Nephron (organoid): ENCODE results near the gene MS4A10.

Experiments used
- H3K27ac Mint-ChIP-seq, 3 experiments: 2 replicates each; pipeline ENCODE4 v1.8.0; 2020; ENCODE audit warnings: mixed read lengths in 3 of 3, mild to moderate bottlenecking in 2 of 3, moderate library complexity in 1 of 3
- H3K27me3 Mint-ChIP-seq: 2 replicates; pipeline ENCODE4 v1.8.0; 2021; ENCODE audit warnings: low read depth, mild to moderate bottlenecking, moderate library complexity, mixed read lengths
- H3K36me3 Mint-ChIP-seq: 2 replicates; pipeline ENCODE4 v1.8.0; 2020; ENCODE audit warnings: low read depth, mixed read lengths
- H3K4me1 Mint-ChIP-seq: 2 replicates; pipeline ENCODE4 v1.8.0; 2020; ENCODE audit warnings: mixed read lengths
- H3K4me3 Mint-ChIP-seq, 3 experiments: 2 replicates each; pipeline ENCODE4 v1.8.0; 2020; ENCODE audit warnings: mild to moderate bottlenecking in 3 of 3, mixed read lengths in 3 of 3, moderate library complexity in 2 of 3
- H3K9me3 Mint-ChIP-seq: 2 replicates; pipeline ENCODE4 v1.8.0; 2020; ENCODE audit warnings: mixed read lengths
- TF ChIP-seq, protein P1 (sequence below), 3 experiments: fragments of 200-600 bp; sonication (generic); IDR thresholded peaks; one replicate each; pipeline ENCODE4 v1.5.0; 2021; ENCODE audit warnings: antibody characterized with exemption in 3 of 3; ENCODE audit not compliant: unreplicated experiment in 3 of 3

Gene MS4A10

DNA sequence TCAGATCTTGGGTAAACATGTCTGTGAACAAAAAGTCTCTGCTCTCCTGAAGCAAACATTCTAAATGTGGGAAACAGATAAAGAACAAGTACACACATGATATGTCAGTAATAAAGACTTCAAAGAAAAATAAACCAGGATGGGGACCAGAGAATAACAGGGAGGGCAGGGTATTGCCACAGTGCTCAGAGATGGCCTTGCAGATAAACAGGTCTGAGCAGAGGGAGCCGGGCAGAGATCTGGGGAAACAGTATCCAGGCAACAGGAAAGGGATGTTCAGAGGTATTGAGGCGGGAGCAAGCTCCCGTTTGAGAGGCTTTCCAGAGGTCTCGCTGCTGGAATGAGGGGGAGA lies 59.7 kb downstream of the MS4A10 start:
- Mint-ChIP-seq H3K27ac (no peak overlapping the region), H3K9me3 (no peaks in the 10 kb centered on the region), H3K4me1 (peaks cover 48% of the 10 kb centered on the region), H3K27me3 (no peaks in the 10 kb centered on the region), H3K4me3 (peak overlapping the region; percentile 84 to 92 (median 86)), H3K36me3 (peaks cover 4% of the 10 kb centered on the region)
- TF ChIP-seq, protein P1, sequence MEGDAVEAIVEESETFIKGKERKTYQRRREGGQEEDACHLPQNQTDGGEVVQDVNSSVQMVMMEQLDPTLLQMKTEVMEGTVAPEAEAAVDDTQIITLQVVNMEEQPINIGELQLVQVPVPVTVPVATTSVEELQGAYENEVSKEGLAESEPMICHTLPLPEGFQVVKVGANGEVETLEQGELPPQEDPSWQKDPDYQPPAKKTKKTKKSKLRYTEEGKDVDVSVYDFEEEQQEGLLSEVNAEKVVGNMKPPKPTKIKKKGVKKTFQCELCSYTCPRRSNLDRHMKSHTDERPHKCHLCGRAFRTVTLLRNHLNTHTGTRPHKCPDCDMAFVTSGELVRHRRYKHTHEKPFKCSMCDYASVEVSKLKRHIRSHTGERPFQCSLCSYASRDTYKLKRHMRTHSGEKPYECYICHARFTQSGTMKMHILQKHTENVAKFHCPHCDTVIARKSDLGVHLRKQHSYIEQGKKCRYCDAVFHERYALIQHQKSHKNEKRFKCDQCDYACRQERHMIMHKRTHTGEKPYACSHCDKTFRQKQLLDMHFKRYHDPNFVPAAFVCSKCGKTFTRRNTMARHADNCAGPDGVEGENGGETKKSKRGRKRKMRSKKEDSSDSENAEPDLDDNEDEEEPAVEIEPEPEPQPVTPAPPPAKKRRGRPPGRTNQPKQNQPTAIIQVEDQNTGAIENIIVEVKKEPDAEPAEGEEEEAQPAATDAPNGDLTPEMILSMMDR (IDR thresholded peaks at IDR 0.05; ENCODE audit: unreplicated experiment in 3 of 3), result no peak

DNA sequence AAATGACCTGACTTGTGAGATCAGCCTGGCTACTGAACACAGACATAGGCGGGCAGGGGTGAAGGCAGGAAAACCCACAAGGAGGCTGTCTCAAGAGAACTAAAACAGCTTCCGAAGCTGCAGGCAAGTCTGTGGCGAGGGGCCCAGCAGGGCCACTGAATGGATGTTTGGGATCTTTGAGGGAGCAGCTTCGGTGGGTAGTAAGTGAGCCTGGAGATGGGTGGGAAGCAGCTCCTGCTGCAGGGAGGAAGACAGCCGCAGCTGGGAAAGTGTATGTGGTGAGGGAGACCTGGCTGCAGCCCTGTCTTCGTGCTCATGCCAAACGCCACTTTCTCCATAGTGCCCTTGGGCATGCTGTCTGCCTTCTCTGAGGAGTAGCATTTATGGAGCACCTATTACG lies 60.2 kb downstream of the MS4A10 start:
- Mint-ChIP-seq H3K27ac (no peak overlapping the region), H3K9me3 (no peaks in the 10 kb centered on the region), H3K27me3 (no peaks in the 10 kb centered on the region), H3K36me3 (peaks cover 4% of the 10 kb centered on the region), H3K4me1 (peaks cover 46% of the 10 kb centered on the region), H3K4me3 (peak overlapping the region; percentile 84 to 92 (median 86))
- TF ChIP-seq, protein P1 (IDR thresholded peaks at IDR 0.05; ENCODE audit: unreplicated experiment in 3 of 3), result no peak

DNA sequence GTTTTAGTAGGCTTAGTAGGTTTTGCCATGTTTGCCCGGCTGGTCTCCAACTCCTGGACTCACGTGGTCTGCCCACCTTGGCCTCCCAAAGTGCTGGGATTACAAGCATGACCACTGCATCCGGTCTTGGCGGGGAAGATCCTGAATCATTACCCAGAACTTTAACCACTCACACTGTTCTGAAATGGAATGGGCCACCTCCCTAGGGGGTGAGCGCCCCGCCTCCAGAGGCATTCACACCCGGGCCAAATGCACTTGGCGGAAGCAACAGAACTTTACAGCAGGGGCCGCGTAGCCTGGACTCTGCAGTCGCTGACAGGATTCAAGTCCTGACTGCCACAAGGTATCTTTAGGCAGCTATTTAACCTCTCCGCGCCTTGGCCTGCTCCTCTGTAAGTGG lies 62.1 kb downstream of the MS4A10 start:
- H3K9me3 Mint-ChIP-seq, result no peaks in the 10 kb centered on the region
- TF ChIP-seq, protein P1 (IDR thresholded peaks at IDR 0.05; ENCODE audit: unreplicated experiment in 3 of 3), result no peak
- H3K27ac Mint-ChIP-seq, result no peak overlapping the region
- peaks cover 30% of the 10 kb centered on the region for H3K4me1 Mint-ChIP-seq
- peaks cover 15% of the 10 kb centered on the region for H3K36me3 Mint-ChIP-seq
- no peak overlapping the region for H3K4me3 Mint-ChIP-seq
- H3K27me3 Mint-ChIP-seq, result no peaks in the 10 kb centered on the region

DNA sequence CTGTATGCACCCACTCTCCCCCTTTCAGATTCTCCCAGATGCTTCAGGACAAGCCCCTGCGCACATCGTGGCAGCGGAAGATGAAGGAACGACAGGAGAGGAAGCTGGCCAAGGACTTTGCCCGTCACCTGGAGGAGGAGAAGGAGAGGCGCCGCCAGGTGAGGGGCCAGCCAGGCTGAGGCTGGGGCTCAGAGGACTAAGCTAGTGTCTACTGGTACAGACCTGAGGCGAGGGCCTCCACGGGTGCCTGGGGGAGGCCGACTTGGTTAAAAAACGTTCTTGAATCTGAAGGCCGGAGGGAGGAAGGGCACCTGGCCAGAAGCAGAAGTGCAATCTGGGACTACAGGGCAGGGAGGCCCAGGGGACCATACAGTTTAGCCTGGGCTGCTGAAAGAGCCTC lies 62.8 kb downstream of the MS4A10 start:
- TF ChIP-seq, protein P1 (IDR thresholded peaks at IDR 0.05; ENCODE audit: unreplicated experiment in 3 of 3), result no peak
- no peak overlapping the region for H3K27ac Mint-ChIP-seq
- no peaks in the 10 kb centered on the region for H3K9me3 Mint-ChIP-seq
- H3K4me1 Mint-ChIP-seq, result peaks cover 27% of the 10 kb centered on the region
- H3K4me3 Mint-ChIP-seq, result no peak overlapping the region
- no peaks in the 10 kb centered on the region for H3K27me3 Mint-ChIP-seq
- H3K36me3 Mint-ChIP-seq, result peaks cover 15% of the 10 kb centered on the region

DNA sequence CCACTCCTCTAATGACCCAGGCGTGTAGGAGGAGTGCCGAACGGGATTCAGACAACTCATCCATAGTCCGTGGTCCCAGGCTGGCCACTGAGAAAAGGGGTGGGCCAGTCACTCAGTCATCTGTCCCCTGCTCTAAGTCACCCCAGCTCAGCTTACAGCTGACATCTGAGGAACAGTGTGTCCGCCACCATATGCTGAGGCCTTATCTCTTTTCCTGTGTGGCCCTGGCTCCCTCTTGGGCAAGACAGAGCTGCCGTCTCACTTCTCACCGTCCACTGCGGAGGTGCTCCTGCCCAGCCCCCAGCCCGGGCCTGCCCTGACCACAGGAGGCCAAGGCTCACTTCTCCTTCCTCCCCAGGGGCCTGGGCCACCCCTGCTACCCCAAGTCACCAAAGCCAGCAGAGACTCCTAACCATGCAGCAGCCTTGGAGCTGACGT lies 63.6 kb downstream of the MS4A10 start:
- TF ChIP-seq, protein P1 (IDR thresholded peaks at IDR 0.05; ENCODE audit: unreplicated experiment in 3 of 3), result no peak
- peaks cover 18% of the 10 kb centered on the region for H3K4me1 Mint-ChIP-seq
- H3K27ac Mint-ChIP-seq, result peak overlapping the region in 1 of 3 experiments; percentile 55
- no peak overlapping the region for H3K4me3 Mint-ChIP-seq
- H3K27me3 Mint-ChIP-seq, result no peaks in the 10 kb centered on the region
- no peaks in the 10 kb centered on the region for H3K9me3 Mint-ChIP-seq
- H3K36me3 Mint-ChIP-seq, result peaks cover 15% of the 10 kb centered on the region

DNA sequence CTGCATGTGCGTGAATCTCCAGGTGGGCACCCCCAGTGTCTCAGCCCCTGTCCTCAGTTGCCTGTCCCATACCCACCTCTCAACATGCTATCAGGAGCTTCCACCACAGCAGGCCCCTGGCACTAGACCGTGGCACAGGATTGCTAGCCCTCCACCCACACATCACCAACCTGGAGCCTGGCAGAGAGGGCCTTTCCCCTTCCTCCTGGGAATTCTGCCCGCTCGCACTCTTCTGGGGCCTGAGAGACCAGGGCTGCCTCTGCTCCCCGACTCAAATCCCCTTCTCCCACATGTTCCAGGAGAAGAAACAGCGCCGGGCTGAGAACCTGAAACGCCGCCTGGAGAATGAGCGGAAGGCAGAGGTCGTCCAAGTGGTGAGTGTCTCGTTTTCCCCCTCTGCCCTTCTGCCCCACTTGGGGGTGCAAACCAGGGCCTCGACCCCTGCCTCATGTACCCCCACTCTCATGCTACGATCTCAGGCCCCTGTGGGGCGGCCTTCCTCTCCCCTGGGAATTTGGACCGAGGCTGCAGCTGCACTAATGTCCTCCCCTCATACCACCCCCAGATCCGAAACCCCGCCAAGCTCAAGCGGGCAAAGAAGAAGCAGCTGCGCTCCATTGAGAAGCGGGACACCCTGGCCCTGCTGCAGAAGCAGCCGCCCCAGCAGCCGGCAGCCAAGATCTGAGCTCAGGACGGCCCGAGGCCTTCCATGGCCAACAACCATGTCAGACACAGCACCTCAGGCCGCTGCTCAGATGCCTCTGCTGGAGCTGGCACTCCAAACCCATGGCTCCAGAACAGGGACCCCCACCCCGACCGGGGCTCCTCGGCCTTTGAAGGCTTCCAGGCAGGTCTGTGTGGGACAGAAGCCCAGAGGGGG lies 64.7 kb downstream of the MS4A10 start:
- Mint-ChIP-seq H3K4me1 (peaks cover 15% of the 10 kb centered on the region), H3K9me3 (no peaks in the 10 kb centered on the region), H3K4me3 (no peak overlapping the region), H3K36me3 (peaks cover 15% of the 10 kb centered on the region), H3K27ac (no peak overlapping the region), H3K27me3 (no peaks in the 10 kb centered on the region)
- TF ChIP-seq, protein P1 (IDR thresholded peaks at IDR 0.05; ENCODE audit: unreplicated experiment in 3 of 3), result no peak
